Inflammatory macrophage treated with lipopolysaccharide for 4 hours (primary cell): ENCODE data around the gene TTLL1.

ENCODE experiments used
- DNase-seq: peaks from one replicate; pipeline ENCODE4 v3.0.0-alpha.2; 2020

TTLL1 gene

DNA sequence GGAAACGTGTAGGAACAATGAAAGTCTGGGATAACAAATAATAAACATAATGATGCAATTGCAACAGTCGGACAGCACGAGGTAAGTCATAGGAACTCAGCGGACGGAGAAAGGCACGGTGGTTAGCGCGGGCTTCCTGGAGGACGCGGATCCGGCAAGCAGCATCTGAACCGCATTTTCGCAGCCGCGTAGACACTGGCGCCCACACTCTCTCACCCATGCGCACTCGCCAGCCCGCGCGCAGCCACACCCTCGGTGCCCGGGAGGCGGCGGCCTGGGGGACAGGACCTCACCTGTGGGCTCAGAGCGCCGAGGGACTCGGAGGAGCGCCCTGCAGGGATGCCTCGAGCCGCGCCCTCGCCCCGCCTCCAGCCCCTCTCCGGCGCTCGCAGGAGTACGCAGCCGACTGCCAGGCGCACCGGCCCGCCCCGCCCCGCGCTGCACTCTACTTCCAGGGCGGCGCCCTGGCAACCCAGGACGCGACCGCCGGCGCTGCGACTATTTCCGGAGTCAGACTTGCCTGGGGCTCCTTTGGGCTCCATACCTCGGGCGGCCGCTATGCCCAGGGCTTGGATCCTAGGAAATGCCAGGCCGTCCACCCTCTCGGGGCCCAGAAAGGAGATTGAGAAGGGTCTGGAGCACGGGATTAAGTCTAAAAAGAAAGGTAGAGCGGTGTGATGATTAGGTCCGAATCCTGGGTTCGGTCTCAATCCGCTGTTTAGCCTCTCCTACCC, at the start of gene TTLL1:
Gene TTLL1, minus strand, starts transcription at position 408 of the 734 bp plus-strand sequence. CDS start 13,805 bp downstream, outside the sequence.
- peak; percentile 85 for DNase-seq

DNA sequence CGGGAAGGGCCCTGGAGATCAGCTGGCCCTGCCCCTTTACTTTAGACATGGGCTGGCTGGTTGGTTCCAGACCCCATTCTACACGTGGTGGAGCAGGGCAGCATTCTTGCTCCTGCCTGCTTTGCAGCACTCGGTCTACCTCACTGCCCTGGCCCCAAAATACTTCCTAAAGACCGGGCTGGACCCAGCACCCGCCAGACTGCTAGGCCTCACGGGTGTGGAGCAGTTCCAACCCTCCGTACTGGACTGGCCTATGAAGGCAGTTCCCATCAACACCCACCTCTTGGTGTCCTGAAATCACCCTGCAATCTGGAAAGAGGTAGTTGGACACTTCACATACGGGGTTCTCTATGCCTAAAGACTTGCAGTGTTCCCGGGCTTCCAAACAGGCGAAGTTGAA, 47.6 kb upstream of the TTLL1 start:
- DNase-seq, result no peak

DNA sequence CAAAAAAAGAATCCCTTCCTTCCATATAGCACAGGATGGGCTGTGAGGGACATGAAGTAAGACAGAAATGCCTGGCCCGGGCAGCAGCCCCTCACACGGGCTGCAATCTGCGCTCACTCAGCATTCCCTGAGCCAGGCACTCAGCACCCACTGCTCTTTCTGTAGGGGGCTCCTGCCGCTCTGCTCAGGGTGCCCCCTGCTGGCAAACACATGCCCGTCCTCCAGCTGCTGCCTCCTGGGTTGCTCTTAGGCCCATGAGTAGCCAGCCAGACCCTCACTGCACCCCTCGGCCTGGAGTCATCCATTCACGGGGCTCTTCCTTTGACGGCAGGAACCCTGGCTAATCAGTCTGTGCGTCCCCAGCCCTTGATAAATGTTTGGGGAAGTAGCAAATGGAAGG, 47.1 kb upstream of the TTLL1 start:
- peak; percentile 37 for DNase-seq

DNA sequence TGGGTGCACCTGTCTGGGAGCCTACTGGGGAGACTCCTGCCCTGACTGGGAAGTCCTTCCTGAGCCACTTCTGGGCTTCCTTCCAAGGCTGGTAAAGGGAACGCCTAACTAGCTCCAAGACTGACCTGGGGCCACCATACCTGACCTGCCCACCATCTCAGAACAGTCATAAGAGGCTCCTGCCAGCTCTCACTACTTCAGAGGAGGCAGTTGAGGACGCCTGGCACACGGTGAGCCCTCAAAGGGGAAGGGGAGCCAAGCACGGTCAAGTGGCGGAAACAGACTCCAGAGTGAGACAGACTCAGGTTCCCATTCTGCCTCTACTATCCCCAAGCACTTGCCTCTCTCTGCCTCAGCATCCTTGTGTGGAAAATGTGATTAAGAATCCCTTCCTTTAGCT, 46.4 kb upstream of the TTLL1 start:
- DNase-seq, result no peak

DNA sequence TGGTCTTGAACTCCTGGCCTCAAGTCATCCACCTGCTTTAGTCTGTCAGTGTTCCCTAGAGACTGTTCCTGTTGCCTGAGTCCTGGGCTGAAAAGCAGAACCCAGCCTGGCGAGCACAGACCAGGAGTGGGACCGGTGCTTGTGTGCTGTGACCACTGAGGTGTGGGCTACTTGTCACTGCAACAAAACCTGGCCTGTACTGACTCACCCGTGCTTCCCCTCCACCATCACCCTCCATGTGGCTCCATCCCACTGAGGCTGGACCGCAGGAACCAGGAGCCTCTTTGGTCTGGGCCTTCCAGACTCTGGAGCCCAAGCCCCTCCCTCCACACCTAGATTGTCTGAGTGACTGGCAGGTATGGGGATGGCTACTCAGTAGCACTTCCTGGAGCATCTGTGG, 45.4 kb upstream of the TTLL1 start:
- DNase-seq, result no peak

DNA sequence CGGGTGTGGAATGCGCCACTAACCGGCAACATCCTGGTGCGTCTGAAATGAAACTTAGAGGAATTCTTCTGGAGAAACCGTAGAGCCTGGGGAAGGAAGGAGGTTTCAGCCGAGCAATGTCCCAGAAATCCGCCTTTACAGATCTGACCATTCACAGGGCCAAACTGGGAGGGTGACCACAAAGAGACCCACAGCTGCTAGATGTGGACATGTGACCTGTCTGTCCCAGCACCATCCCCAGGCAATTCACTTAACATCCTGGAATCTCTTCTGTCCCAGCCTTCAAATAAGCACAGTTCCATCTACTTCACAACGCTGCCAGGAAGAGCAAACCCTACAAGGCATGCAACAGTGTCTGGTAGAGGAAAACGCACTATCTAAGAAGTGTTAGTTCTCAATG, 44.2 kb upstream of the TTLL1 start:
- no peak for DNase-seq

DNA sequence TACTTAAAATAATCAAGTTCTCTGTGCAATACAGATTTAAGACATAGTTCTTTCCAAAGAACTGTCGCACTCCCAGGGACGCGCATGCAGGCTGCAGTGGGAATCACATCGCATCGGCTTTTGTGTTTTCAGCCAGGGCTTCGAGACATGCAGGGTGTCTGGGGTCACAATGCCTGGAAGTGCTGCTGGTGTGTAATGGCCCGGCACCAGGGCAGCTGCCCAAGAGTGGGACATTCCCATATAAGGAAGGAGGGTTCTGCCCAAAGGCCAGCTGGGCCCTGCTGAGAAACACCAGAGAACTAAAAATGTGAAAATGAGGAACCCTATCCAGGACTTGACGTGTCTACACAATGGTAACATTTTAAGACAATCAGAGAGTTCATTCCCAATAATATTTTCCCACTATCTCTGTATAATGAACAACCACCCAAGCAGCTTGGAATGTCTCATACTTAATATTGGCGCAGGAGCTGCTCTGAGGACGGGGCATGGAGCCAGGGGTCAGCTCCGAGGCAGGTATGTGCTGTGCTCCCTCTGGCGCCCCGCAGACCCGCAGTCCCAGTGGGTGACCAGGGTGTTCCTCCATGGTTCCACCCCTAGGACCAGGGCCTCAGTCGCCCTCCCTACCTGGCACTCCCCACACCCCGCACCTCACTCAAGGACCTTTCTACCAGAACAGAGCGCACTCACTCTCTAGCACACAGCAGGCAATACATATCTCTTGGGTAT, 42.7 kb upstream of the TTLL1 start:
- DNase-seq, result no peak

DNA sequence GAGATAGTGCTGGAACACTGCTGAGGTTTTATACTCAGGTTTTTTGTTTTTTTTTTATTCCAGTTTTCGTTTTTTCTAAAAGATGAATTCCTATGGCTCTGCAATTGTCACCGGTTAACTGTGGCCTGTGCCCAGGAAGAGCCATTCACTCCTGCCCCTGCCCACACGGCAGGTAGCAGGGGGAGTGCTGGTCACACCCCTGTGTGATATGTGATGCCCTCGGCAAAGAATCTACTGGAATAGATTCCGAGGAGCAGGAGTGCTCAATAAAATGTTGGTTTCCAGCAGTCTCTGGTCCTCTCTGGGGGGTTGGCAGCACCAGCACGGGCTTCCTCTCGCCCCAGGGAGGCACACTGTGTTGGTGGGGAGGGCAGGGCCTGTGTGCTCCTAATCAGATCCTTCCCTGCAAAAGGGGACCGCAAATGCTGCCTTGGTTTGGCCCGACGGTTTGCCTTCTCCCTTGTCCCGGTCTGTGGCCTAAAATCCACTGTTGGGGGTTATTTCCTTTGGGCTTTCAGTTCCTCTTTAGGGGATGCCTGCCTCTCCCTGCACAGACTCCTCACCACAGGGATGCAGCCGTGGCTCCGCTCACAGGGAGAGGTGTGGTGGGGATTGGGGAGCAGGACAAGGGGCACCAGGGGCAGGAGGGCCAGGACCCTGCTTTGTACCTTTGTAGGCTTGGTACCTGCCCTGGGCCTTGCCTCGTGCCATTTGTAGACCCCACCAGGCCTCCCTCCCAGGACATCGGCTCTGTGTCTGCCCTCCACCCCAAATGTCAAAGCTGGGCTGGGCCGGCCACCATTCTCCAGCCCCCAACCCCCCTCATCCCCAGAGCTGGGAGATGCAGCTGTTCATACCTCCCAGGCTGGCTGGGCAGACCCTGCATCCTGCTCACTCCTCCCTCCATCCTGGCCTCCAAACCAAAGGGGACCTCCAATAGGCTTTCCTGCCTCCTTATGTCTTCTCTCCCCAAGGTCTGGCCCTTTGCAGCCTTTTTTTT, 40.5 kb upstream of the TTLL1 start:
- peak; percentile 41 for DNase-seq

DNA sequence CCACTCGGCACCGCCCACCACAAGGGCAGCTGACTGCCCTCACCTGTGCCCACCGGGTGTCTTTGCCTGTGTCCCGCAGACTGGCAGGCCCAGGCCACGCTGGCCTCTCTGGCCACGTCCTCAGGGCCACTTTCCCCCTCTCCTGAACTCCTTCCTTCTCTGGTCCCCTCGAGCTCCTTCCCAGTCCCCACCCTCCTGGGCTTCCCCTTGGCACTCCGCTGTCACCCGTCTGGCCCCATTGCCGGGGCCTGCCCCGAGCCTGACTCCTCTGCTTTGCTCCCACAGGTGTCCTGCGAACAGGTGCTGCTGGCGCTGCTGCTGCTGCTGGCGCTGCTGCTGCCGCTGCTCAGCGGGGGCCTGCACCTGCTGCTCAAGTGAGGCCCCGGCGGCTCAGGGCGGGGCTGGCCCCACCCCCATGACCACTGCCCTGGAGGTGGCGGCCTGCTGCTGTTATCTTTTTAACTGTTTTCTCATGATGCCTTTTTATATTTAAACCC, 39.8 kb upstream of the TTLL1 start:
- DNase-seq, result no peak

DNA sequence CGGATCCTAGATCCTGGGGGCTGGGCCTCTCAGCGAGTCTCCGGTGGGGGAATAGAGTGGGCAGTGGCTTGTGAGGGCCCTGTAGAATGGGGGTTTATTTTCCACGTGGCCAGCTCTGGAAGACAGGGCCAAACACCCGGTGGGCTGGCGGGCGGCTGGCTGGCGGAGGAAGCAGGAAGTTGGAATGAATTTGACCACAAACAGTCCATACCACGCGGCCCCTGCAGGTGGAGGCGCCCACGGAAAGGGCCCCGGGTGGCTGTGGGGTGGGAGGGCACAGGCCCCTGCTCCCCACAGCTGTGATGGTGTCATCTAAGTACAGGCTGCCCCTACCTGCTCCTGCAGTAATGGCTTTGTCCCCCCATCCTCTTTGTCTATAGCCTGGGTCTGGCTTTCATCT, 38.9 kb upstream of the TTLL1 start:
- DNase-seq, result no peak

DNA sequence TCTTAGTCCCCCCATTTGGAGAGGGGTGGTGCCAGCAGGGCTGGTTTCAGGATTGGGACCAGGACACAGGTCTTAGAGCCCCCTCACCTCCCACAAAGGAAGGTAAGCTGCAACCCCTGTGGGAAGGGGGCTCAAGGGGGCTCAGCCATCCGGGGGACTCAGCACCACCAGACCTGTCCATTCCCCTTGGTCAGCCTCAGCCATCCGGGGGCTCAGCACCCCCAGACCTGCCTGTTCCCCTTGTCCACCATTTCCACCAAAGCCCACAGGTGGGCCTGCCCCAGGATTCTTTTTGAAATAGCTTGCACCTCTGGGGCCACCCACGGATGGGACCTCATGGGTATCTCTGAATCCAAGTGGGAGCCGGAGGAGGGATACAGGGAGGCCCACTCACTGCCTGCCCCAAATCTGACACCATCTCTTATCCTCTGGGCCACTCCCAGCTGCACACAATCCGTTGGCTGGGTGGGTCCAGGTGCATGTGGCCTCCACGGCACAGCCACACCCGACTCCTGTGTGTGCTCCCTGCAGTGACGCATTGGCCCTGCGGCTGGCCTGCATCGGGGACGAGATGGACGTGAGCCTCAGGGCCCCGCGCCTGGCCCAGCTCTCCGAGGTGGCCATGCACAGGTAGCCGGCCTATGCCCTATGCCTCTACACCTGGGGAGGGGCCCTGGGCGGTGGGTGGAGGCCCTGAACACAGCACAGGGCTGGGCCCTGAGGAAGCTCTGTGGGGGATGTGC, 38.1 kb upstream of the TTLL1 start:
- DNase-seq, result no peak

DNA sequence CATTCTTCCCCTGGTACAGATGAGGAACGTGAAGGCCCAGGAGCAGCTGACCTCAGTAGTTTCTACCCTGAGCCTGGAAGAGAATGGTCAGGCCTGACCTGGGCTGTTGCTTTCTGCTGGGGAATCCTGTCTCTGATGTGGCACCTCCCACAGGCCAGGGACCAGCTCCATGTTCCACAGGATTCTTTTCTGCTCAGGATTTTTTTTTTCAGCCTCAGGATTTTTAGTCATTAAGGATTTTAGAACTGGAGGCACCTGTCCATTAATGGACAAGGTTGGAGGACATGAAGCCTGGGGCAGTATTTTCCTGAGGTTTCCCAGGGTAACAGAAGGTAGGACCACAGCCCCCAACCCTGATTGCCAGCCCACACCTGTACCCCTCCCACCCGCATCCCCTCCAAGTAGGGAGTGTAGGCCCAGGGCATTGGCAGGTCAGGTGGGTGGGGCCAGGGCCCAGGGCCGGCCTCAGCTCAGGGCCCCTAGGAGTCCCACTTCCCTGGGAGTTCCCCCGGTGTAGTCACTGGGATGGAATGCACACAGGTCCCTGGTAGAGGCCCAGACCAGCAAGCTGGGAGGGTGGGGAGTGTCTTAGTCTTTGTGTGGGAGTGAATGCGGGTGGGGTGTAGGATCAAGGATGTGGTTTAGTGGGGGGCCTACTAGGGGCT, 37.4 kb upstream of the TTLL1 start:
- DNase-seq, result peak; percentile 15

DNA sequence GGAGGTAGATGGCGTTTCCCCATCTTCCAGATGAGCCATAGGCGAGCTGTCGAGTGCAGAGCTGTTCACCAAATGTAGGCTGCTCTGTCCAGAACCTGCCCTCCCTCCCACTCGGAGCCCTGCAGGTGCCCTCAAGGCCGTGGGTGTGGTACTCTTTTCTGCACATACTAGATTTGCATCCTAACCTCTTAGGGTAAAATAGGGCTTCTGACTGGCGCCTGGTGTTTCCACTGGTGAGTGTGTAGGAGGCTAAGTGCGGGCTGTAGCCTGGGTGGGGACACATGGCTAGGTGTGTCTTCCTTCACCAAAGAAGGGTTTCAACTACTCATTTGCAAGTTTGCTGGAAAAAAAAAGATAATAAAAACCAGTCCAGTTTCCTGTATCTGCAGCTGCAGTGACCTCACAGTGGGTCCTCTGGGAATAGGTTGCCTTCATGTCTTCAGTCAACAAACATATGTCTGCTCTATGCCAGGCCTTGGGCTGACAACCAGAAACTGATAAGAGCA, 29.8 kb upstream of the TTLL1 start:
- no peak for DNase-seq

DNA sequence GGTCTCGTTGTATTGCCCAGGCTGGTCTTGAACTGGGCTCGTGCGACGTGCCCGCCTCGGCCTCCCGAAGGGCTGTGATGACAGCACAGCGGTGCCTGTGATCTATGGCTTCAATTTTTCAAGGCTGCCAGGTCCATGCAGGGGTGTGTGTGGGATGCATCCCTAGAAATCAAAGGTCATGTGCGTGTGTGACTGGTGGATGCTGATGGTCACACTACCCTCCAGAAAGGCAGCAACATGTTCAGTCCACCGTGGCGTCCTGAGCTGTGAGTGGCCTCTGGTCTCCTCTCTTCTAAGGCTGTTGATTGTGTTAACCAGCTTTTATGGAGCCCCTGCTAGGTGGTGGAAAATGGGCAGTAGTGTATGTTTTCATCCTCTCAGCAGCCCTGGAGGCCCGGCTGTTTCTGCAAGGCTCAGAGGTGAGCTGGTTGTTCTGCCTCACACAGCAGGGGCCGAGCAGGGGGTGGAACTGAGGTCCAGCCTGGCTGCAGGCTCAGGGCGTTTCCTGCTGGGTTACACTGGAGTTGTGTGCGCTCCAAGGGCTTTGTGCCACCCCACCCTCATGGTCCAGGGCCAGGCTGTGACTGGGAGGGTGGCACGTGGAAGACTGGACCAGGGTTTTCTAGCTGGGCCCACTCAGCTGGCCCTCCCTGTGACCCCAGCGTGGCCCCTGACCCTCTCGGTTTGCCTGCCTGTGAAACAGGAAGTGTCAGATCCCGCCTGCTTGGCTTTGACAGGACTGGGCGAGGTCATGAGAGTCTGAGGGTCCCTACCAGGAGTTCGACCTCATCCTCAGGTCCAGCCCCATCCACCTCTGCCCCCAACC, 29.0 kb upstream of the TTLL1 start:
- no peak for DNase-seq

DNA sequence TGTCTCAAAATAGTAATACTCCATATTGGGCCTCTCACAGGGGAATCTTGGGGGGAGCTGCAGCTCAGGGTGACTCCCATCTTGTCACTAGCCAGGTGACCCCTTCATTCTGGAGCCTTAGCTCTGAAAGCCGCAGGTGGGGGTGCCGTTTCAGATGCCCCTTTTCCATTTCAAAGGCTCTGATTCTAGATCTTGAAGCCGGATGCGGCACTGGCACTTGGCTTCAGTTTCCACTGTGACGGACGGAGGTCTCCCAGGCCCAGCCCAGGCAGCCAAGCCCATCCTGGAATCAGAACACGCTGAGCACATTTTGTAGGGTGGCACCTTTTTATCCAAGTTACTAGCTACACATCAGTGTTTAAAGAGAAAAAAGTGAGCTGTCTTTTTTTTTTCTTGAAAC, 27.7 kb upstream of the TTLL1 start:
- no peak for DNase-seq

DNA sequence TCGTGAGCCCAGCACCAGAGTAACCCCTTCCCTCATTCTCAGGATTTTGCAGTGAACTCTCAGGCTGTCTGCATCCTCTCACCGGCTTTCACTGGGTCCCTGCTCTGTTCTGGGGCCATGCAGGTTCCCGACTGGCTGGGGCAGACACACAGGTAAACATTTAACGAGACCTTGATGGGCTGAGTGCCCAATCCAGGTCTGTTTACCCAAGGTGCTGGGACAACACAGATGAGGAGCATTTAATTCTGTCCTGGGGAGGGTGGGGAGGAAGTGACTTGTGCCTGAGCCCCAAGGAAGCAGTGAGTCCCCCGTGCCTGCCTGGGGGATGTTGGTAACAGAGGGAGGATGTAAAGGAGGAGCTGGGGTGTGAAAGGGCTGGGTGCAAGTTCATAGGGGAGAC, 25.8 kb upstream of the TTLL1 start:
- DNase-seq, result no peak

DNA sequence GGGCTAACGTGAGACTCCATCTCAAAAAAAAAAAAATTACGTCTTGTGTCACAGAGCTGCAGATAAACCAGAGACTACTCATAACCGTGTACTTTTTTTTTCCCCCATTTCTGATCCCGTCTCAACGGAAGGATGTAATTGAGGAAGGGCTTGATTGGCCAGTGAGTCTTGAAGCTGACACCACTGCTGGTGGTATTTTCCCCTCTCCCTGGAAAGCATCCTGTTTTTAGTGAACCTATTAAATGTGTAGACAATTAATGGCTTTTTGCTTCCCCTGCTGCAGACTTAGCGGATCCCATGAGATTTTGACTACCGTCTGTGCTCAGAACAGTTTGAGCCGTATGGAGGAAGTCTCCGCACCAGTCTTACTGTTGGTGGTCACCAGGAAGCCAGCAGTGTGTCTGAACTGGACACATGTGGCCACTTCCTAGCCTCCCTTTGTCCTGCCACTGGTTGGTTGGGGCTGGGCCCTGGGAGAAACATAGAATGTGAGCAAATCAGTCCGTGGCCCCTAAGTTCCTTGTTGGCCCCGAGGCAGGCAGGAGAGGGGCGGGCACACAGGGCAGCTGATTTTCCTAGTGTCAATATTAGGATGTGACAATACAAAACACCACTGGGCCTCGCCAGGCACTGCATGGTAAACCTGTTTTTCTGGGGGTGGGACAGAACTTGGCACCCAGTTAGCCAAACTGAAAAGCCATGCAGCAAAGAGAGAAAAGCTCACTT, 24.5 kb upstream of the TTLL1 start:
- DNase-seq, result no peak

DNA sequence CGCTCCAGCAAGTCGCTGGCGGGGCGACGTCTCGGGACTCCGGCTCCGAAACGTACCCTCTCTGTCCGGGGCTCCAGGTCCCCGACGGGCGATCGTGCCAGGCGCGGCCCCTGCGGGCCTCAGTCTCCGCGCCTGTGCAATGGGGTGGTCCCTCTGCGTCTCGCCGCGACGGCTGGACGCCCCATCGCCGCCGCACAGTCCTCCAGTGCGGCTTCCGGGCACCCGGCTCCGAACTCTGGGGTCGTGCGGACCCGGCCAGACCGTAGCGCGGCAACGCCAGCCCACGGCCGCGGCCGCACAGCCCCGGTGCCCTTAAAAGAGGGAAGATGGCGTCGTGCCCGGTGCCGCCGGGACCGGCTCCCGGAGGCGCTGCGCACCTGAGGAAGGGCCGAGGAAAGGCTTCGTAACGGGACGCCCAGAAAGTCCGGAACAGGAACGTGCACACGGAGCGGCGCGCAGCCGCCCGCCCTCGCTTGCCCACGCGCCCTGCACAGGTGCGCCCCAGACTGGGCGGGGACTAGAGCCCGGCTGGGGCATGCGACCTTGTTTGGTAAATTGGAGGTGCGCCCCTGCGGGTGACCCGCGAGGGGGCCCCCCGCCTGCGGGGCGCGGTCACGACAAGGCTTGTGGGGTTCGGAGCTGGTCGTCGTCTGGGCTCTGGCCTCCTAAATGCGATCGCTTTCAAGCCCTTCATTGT, 21.9 kb upstream of the TTLL1 start:
- no peak for DNase-seq

DNA sequence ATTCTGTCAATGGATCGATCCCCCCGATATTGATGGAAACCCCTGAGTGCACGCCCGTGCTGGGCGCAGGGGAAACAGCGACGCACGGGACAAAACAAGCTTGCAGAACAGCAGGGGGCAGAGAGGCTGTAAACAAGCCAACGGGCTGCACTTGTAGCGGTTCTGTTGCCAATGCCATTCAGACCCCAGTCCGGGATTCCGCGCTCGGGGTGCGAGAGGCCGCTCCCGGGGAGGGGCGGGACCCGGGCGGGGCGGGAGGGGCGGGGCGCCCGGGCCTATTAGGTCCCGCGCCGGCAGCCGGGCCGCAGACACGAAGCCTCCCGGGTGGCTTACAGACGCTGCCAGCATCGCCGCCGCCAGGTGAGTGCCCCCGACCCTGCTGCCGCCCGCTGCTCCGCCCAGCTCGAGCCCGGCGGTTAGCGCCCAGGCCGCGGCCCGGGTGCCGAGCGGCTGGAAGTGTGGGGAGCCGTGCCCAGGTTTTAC, 21.3 kb upstream of the TTLL1 start, which contains the start of gene BIK:
Gene BIK, plus strand, starts transcription at position 307 of the 483 bp plus-strand sequence. CDS start 13,273 bp downstream, outside the sequence.
- peak; percentile 40 for DNase-seq
